ENCODE measurements around the gene MTARC1. TPM values are rescaled to one million over a fixed set of nuclear protein-coding genes. Genes with fewer than 3 reads are reported as not detected.

Gene MTARC1
- total RNA-seq, 1 experiment from 2014 or later = 26.5 TPM

DNA sequence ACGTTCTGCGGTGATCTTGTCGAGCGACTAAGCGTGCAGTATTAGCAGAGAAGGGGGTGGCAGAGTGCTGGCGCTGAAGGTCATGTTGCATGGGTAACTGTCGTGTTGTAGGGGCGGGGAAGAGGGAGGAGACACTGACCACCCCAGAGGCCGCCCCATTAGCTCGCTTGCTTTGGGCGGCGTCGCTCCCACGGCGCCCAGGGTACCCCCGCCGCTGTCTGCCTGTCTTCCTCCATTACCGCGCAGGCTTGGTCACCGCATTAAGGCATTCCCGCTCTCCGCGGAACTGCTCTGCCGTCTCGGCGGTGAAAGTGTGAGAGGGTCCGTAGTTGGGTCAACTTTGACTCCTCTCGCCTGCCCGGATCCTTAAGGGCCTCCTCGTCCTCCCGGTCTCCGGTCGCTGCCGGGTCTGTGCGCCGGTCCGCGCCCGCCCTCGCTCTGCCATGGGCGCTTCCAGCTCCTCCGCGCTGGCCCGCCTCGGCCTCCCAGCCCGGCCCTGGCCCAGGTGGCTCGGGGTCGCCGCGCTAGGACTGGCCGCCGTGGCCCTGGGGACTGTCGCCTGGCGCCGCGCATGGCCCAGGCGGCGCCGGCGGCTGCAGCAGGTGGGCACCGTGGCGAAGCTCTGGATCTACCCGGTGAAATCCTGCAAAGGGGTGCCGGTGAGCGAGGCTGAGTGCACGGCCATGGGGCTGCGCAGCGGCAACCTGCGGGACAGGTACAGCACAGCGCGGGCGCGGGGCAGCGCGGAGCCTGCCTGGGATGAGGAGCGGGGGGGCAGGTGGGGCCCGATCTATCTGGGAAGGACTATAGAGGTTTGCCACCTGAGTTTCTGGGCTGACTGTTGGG is 38.4 kb upstream of the MTARC1 start, which contains the start of gene MTARC2 (continued):
- TF ChIP-seq, protein P1, sequence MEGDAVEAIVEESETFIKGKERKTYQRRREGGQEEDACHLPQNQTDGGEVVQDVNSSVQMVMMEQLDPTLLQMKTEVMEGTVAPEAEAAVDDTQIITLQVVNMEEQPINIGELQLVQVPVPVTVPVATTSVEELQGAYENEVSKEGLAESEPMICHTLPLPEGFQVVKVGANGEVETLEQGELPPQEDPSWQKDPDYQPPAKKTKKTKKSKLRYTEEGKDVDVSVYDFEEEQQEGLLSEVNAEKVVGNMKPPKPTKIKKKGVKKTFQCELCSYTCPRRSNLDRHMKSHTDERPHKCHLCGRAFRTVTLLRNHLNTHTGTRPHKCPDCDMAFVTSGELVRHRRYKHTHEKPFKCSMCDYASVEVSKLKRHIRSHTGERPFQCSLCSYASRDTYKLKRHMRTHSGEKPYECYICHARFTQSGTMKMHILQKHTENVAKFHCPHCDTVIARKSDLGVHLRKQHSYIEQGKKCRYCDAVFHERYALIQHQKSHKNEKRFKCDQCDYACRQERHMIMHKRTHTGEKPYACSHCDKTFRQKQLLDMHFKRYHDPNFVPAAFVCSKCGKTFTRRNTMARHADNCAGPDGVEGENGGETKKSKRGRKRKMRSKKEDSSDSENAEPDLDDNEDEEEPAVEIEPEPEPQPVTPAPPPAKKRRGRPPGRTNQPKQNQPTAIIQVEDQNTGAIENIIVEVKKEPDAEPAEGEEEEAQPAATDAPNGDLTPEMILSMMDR (IDR thresholded peaks at IDR 0.05 in 2 of 3, conservative IDR thresholded peaks at IDR 0.05 in 1 of 3; ENCODE audit: borderline replicate concordance in 1 of 3, insufficient read depth in 1 of 3, low read depth in 2 of 3, low read length in 2 of 3) = no peak
- TF ChIP-seq CBX3 (IDR thresholded peaks at IDR 0.05; ENCODE audit: low read depth) = peak; percentile 7; the same call in 1 of the 2 replicates

DNA sequence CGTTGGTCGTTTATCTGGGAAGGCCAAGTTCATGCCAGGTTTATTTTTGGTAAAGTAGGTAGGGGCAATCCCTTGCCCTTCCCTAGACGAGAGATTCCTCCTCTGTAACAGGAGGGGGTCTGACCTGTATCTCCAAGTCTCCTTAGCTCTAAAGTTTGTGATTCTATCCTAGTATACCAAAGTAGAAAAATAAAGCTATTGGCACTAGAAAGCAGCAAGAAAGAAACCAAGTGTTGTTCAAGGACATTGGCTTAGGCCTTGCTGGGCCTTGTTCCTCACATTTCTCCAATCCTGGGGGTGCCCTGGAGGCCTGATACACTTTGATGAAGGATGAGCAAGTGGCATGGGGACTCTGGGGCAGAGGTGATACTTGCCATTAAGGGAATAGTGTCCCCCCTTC is 37.8 kb upstream of the MTARC1 start:
- Histone ChIP-seq H3K4me1 (ENCODE audit: control insufficient read depth in 1 of 2, insufficient read depth in 2 of 2, low read length in 2 of 2) (peaks cover 6 to 16% of the 10 kb centered on the region in 2 experiments; a peak in 3 of 4 replicates), H3K9me3 (ENCODE audit: control insufficient read depth in 1 of 2, insufficient read depth in 1 of 2, low read depth in 1 of 2, low read length in 2 of 2) (no peaks in the 10 kb centered on the region), H3K4me2 (ENCODE audit: low read length) (peak overlapping the region; percentile 81), H3K79me2 (ENCODE audit: insufficient read depth, low read length) (peaks cover 40% of the 10 kb centered on the region), H2AFZ (ENCODE audit: low read depth, low read length, poor library complexity, severe bottlenecking) (no peak overlapping the region), H3K9me2 (ENCODE audit: insufficient read depth) (no peaks in the 10 kb centered on the region), H3K36me3 (ENCODE audit: control insufficient read depth in 1 of 2, insufficient read depth in 2 of 2, low read length in 2 of 2) (no peaks in the 10 kb centered on the region), H3K27ac (ENCODE audit: low read depth, low read length) (peak overlapping the region; percentile 71), H4K20me1 (ENCODE audit: insufficient read depth) (no peaks in the 10 kb centered on the region), H3K27me3 (ENCODE audit: insufficient read depth, low read length) (no peaks in the 10 kb centered on the region), H3K9ac (ENCODE audit: low read length) (peak overlapping the region; percentile 89), H3K4me3 (replicated peaks in 1 of 2; ENCODE audit: low read depth in 1 of 2, low read length in 2 of 2) (peak overlapping the region; percentile 65 to 86)
- intact Hi-C loops (cut with micrococcal nuclease) = no loop called here
- CTCF ChIA-PET = interaction anchor here (1.2 to 2.6 kb wide), 3 partner anchors 15 to 559 kb away, joined by 3 to 16 read pairs (median 8); no protein-coding TSS in a partner anchor
- RAD21 ChIA-PET (ENCODE audit: low non-redundant PET in 1 of 2, low total read pairs in 2 of 2, uncharacterized antibody in 2 of 2, unreplicated experiment in 2 of 2) = no interaction called here
- DNase-seq (ENCODE audit: low read depth, low spot score) = no peak
- TF ChIP-seq SRF (IDR thresholded peaks at IDR 0.05; ENCODE audit: low read depth) (no peak), ZNF274 (IDR thresholded peaks at IDR 0.05; ENCODE audit: low read depth, low read length) (no peak), EZH2phosphoT487 (IDR thresholded peaks at IDR 0.05; ENCODE audit: borderline replicate concordance) (no peak), SIN3A (IDR thresholded peaks at IDR 0.05; ENCODE audit: low read depth) (no peak), FOSL1 (IDR thresholded peaks at IDR 0.05; ENCODE audit: low read depth) (no peak), POLR2AphosphoS5 (IDR thresholded peaks at IDR 0.05; ENCODE audit: low read depth, low read length) (no peak), EZH2 (IDR thresholded peaks at IDR 0.05) (no peak), POLR2A (IDR thresholded peaks at IDR 0.05; ENCODE audit: borderline replicate concordance, extremely low read depth, insufficient read depth, insufficient read length) (no peak)
- TF ChIP-seq, protein P2, sequence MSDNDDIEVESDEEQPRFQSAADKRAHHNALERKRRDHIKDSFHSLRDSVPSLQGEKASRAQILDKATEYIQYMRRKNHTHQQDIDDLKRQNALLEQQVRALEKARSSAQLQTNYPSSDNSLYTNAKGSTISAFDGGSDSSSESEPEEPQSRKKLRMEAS (IDR thresholded peaks at IDR 0.05) = no peak
- TF ChIP-seq, protein P1 (IDR thresholded peaks at IDR 0.05 in 2 of 3, conservative IDR thresholded peaks at IDR 0.05 in 1 of 3; ENCODE audit: borderline replicate concordance in 1 of 3, insufficient read depth in 1 of 3, low read depth in 2 of 3, low read length in 2 of 3) = no peak
- TF ChIP-seq, protein P3, sequence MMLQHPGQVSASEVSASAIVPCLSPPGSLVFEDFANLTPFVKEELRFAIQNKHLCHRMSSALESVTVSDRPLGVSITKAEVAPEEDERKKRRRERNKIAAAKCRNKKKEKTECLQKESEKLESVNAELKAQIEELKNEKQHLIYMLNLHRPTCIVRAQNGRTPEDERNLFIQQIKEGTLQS (IDR thresholded peaks at IDR 0.05) = no peak
- POLR2A ChIA-PET = interaction anchor here (1.2 to 1.3 kb wide), 2 partner anchors 7 to 468 kb away, joined by 3 to 5 read pairs; no protein-coding TSS in a partner anchor
- TSS peak; percentile 57 for BruUV-seq (replicated peaks)
- ATAC-seq = 0 out of 2 replicates have a peak, but pooled peaks have one; percentile 0
